Activated T-cell treated with anti-CD3 and anti-CD28 coated beads, Interleukin-2, amount 50 U/mL, for 4 hours (primary cell): ENCODE measurements around the gene CLTC. TPM values are rescaled to one million over a fixed set of nuclear protein-coding genes. Genes with fewer than 3 reads are reported as not detected.

Source experiments
- ATAC-seq, 2 donors: fragments of 200-7000 bp; cut with Tn5 transposase; one replicate each; pipeline ENCODE4 v1.10.0; 2021
- DNase-seq: peaks from one replicate; pipeline ENCODE4 v3.0.0-alpha.2; 2020
- H3K27me3 Mint-ChIP-seq: one replicate; pipeline ENCODE4 v1.8.0; 2021; ENCODE audit warnings: low read depth, mixed read lengths
- H3K36me3 Mint-ChIP-seq: one replicate; pipeline ENCODE4 v1.8.0; 2022; ENCODE audit warnings: mixed read lengths; ENCODE audit not compliant: insufficient read depth
- H3K4me1 Mint-ChIP-seq: one replicate; pipeline ENCODE4 v1.8.0; 2021; ENCODE audit warnings: low read depth, mixed read lengths
- H3K4me3 Mint-ChIP-seq: one replicate; pipeline ENCODE4 v1.8.0; 2021; ENCODE audit warnings: mild to moderate bottlenecking, moderate library complexity, mixed read lengths
- H3K9me3 Mint-ChIP-seq: one replicate; pipeline ENCODE4 v1.8.0; 2021; ENCODE audit warnings: mixed read lengths
- total RNA-seq, 3 donors: library from RNA; stranded (reverse); gene quantifications; one replicate each; pipeline ENCODE4 v1.2.1, GENCODE V29; 2021

The CLTC gene
- total RNA-seq, 3 donors from 2014 or later = 177 to 195 (median 183) TPM

GRCh38 chr17:59623151-59623550 is 3.5 kb downstream of the CLTC start:
- DNase-seq (no peak), ATAC-seq (no peak)
- Mint-ChIP-seq H3K9me3 (no peaks in the 10 kb centered on the region), H3K4me1 (peaks cover 64% of the 10 kb centered on the region), H3K36me3 (peaks cover 13% of the 10 kb centered on the region), H3K27me3 (no peaks in the 10 kb centered on the region), H3K4me3 (peak overlapping the region; percentile 95)

- DNase-seq (no peak), ATAC-seq (no peak)
- Mint-ChIP-seq H3K4me1 (peaks cover 69% of the 10 kb centered on the region), H3K9me3 (no peaks in the 10 kb centered on the region), H3K4me3 (no peak overlapping the region), H3K36me3 (peaks cover 19% of the 10 kb centered on the region), H3K27me3 (no peaks in the 10 kb centered on the region)
Observed at GRCh38 chr17:59626756-59627155, 7.1 kb downstream of the CLTC start.

DNA sequence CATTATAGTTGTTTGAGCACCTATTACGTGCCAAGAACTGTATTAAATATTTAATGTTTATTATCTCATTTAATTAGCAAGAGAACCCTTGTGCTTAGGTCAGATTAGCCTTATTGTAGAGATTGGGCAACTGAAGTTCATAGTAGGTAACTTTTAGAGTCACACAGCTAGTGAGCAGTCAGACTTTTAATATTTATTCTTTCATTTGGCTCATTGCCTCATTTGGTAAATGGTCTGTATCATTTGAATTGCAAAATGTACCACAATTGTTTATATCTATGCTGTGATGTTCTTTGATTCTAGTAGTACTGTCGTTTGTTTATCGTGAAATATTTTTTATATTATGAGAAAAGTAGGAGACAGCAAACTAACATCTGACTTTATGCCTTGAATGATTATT is 7.6 kb downstream of the CLTC start:
- DNase-seq (no peak), ATAC-seq (no peak)
- Mint-ChIP-seq H3K9me3 (no peaks in the 10 kb centered on the region), H3K4me3 (no peak overlapping the region), H3K4me1 (peaks cover 66% of the 10 kb centered on the region), H3K36me3 (peaks cover 18% of the 10 kb centered on the region), H3K27me3 (no peaks in the 10 kb centered on the region)

DNA sequence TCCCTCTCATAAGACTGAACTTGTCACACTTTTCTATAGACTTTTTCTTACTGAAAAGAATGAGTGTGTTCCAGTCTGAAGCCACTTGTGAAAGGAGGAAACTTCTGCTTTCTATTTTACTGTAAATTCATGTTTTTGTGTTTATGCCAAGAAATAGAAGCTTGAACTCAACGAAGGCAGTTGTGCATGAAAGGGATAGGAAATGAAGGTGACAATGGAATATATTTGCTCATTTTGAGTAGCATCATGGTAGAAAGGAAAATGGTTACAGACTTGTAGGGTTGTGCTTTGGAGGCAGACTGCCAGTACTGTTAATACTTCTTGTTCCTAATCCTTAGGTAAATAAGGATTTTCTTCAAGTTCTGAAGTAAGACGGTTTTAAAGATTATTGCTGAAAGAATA is 8.1 kb downstream of the CLTC start:
- Mint-ChIP-seq H3K27me3 (no peaks in the 10 kb centered on the region), H3K4me3 (no peak overlapping the region)
- ATAC-seq = peak; percentile 59 to 65

DNA sequence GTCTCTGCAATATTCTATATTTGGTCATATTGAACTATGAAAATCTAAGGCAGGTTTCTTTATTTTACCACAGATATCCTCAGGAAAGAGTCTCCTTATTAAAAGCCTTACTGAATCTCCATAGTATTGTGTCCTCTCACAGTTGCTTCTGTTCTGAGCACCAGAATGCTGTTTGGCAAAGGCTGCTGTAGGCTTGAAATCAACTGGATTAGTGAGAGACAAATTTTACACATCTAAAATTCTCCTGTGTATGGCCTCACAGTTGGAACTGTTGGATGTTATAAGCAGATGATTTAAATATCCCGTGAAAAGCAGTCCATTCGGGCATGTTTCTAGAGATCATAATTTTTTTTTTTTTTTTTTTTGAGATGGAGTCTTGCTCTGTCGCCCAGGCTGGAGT is 9.5 kb downstream of the CLTC start:
- H3K4me3 Mint-ChIP-seq = no peak overlapping the region
- no peak for ATAC-seq
- H3K4me1 Mint-ChIP-seq = peaks cover 65% of the 10 kb centered on the region
- peaks cover 15% of the 10 kb centered on the region for H3K36me3 Mint-ChIP-seq
- H3K27me3 Mint-ChIP-seq = no peaks in the 10 kb centered on the region
- no peaks in the 10 kb centered on the region for H3K9me3 Mint-ChIP-seq
- DNase-seq = no peak

More for the DNA sequence above, 8.1 kb downstream of the CLTC start:
- Mint-ChIP-seq H3K4me1 (peaks cover 66% of the 10 kb centered on the region), H3K9me3 (no peaks in the 10 kb centered on the region), H3K36me3 (peaks cover 18% of the 10 kb centered on the region)
- no peak for DNase-seq

GRCh38 chr17:59631276-59631675 is 11.6 kb downstream of the CLTC start:
- no peaks in the 10 kb centered on the region for H3K27me3 Mint-ChIP-seq
- peaks cover 11% of the 10 kb centered on the region for H3K36me3 Mint-ChIP-seq
- no peaks in the 10 kb centered on the region for H3K9me3 Mint-ChIP-seq
- peaks cover 69% of the 10 kb centered on the region for H3K4me1 Mint-ChIP-seq
- no peak overlapping the region for H3K4me3 Mint-ChIP-seq
- DNase-seq (no peak), ATAC-seq (no peak)

DNA sequence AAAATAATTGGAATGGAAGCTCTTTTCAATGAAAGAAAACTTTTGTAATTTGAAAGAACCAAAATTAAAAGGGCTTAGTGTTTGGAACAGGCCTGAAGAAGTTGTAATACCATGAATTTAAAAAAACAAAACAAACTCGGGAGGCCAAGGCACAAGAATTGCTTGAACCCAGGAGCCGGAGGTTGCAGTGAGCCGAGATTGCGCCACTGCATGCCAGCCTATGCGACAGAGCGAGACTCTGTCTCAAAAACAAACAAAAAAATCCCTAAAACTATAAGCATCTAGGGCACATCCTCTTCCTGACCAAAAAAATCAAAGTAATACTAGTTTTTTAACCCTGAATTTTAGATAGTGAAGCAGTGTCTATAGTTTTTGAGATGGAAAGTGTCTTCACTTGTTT is 12.7 kb downstream of the CLTC start:
- H3K36me3 Mint-ChIP-seq = peaks cover 11% of the 10 kb centered on the region
- H3K4me3 Mint-ChIP-seq = no peak overlapping the region

GRCh38 chr17:59633658-59634359 is 14.1 kb downstream of the CLTC start:
- Mint-ChIP-seq H3K4me3 (no peak overlapping the region), H3K36me3 (peaks cover 10% of the 10 kb centered on the region), H3K4me1 (peaks cover 65% of the 10 kb centered on the region), H3K27me3 (no peaks in the 10 kb centered on the region), H3K9me3 (no peaks in the 10 kb centered on the region)
- DNase-seq (no peak), ATAC-seq (no peak)

More for the DNA sequence above, 12.7 kb downstream of the CLTC start:
- H3K9me3 Mint-ChIP-seq = no peaks in the 10 kb centered on the region
- DNase-seq = no peak
- no peaks in the 10 kb centered on the region for H3K27me3 Mint-ChIP-seq
- H3K4me1 Mint-ChIP-seq = peaks cover 66% of the 10 kb centered on the region
- no peak for ATAC-seq

DNA sequence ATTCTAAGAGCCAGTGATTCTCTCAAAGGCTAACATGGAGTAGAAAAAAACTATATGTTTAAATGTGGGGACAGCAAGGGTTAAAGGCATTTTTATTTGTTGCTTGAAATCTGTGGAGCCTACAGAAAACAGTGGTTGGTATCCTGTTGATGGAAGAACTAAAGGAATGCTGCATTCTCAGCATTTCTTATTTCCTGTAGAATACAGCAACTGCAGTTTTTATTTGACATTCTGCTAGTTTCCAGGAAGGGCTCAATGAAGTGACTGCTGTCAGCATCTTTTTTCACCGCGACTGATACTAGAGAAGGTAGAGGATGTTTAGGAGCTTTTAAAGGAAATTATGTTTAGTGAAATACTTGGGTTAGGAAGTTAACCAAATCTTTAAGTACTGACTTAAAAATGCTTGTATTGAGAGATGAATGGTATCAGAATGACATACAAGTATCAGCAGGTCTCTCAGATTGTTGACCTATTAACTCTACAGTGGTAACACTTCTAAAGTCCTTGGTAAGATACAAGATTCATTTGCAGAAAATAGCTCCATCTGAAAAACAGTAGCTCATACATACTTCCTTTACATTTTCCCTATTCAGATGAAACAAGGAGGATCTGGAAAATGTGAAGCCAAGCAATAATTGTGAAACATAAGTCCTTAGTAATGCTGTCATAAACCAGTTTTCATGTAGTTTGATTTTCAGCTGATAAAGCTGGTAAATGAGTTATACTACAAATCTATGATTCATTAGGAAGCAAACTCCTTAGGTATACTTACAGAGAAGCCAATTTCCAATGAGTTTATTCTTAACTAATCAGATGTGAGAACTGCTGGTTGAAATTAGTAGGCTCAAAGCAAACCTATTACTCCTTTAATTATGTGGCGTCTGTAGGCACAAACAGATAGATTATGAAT is 15.2 kb downstream of the CLTC start:
- Mint-ChIP-seq H3K4me1 (peaks cover 64% of the 10 kb centered on the region), H3K4me3 (peak overlapping the region; percentile 35), H3K27me3 (no peaks in the 10 kb centered on the region), H3K36me3 (peaks cover 6% of the 10 kb centered on the region), H3K9me3 (no peaks in the 10 kb centered on the region)
- ATAC-seq (peak; percentile 76 to 80), DNase-seq (no peak)

DNA sequence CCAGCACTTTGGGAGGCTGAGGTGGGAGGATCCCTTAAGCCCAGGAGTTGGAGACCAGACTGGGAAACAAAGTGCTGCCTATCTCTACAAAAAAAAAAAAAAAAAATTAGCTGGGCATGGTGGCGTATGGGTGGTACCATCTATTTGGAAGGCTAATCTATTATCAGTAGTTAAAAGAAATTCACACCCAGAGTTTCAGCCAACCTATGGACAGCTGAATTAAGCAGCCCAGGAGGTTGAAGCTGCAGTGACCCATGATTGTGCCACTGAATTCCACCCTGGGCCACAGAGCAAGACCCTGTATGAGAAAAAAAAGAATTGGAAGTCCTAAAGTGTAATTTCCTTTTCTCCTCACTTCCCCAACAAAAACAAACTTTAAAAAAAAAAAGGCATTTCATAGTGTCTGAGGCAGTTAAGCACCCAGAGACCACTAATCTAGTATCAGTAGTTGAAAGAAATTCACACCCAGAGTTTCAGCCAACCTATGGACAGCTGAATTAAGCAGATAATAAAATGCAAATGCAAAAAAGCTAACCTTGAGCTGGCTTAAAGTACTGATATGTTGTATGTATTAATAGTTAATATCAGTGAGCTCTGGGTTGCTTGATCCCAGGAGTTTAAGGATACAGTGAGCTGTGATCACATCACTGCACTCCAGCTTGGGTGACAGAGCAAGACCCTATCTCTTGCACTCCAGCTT is 18.1 kb downstream of the CLTC start:
- Mint-ChIP-seq H3K4me1 (peaks cover 72% of the 10 kb centered on the region), H3K36me3 (peaks cover 2% of the 10 kb centered on the region), H3K9me3 (no peaks in the 10 kb centered on the region), H3K4me3 (no peak overlapping the region), H3K27me3 (no peaks in the 10 kb centered on the region)
- ATAC-seq = no peak
- DNase-seq = no peak

GRCh38 chr17:59638553-59638952 is 18.9 kb downstream of the CLTC start:
- no peak for DNase-seq
- Mint-ChIP-seq H3K9me3 (no peaks in the 10 kb centered on the region), H3K36me3 (peaks cover 2% of the 10 kb centered on the region), H3K27me3 (no peaks in the 10 kb centered on the region), H3K4me1 (peaks cover 70% of the 10 kb centered on the region), H3K4me3 (no peak overlapping the region)
- no peak for ATAC-seq

DNA sequence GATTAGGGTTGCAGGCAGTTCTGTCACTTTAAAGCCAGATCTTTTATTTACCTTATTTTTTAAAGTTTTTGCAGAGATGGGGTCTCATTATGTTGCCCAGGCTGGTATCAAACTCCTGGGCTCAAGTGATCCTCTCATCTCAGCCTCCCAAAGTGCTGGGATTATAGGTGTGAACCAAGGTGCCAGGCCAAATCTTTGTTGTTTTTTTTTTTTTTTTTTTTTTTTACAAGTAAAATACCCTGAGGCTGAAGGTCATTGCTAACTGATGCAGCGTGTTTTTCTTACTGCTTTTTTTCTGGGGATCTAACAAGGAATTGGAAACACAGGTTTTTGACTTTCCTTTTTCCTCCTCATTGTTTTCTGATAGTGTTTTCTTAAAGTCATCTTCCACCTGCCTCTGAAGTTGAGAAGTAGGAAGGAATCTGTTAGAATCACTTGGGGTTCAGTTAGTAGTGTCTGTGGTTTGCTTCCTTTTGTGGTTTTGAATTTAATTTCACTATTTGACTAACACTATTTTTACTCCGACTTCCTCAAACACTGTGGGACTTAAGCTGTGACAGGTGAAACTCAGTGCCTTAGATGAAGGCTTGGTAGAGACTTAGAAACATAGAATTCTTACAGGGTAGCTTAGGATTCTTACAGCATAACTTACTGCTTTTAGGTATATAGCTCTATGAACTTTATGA is 22.2 kb downstream of the CLTC start:
- Mint-ChIP-seq H3K27me3 (no peaks in the 10 kb centered on the region), H3K4me3 (peak overlapping the region; percentile 47), H3K9me3 (no peaks in the 10 kb centered on the region), H3K36me3 (peaks cover 8% of the 10 kb centered on the region), H3K4me1 (peaks cover 51% of the 10 kb centered on the region)
- DNase-seq (no peak), ATAC-seq (peak; percentile 97 to 98)

GRCh38 chr17:59642565-59642964 is 22.9 kb downstream of the CLTC start:
- ATAC-seq (no peak), DNase-seq (no peak)
- no peak overlapping the region for H3K4me3 Mint-ChIP-seq
- peaks cover 12% of the 10 kb centered on the region for H3K36me3 Mint-ChIP-seq
- H3K4me1 Mint-ChIP-seq = peaks cover 51% of the 10 kb centered on the region
- no peaks in the 10 kb centered on the region for H3K9me3 Mint-ChIP-seq
- H3K27me3 Mint-ChIP-seq = no peaks in the 10 kb centered on the region
